ENCODE data around the gene GTF3C5.
"Not testable (repeated sequence)": the region's sequence is repeated elsewhere in the genome, so short reads cannot be mapped to it uniquely, and the experiment has no call there.

GTF3C5 gene

GRCh38 chr9:133055788-133056420 lies 25.1 kb downstream of the GTF3C5 start:
- no peak for DNase-seq (ENCODE audit: low read depth)

- no peak for DNase-seq (ENCODE audit: low read depth)
Observed at GRCh38 chr9:133056533-133056932, 25.7 kb downstream of the GTF3C5 start.

GRCh38 chr9:133057006-133057405 lies 26.2 kb downstream of the GTF3C5 start:
- DNase-seq (ENCODE audit: low read depth), result no peak

- no peak for DNase-seq (ENCODE audit: low read depth)
Observed at GRCh38 chr9:133057553-133057952, 26.8 kb downstream of the GTF3C5 start.

- no peak for DNase-seq (ENCODE audit: low read depth)
Observed at GRCh38 chr9:133058071-133058470, 27.3 kb downstream of the GTF3C5 start.

- DNase-seq (ENCODE audit: low read depth), result no peak
Observed at GRCh38 chr9:133058550-133059320, 27.9 kb downstream of the GTF3C5 start.

GRCh38 chr9:133059623-133060022 lies 28.8 kb downstream of the GTF3C5 start:
- no peak for DNase-seq (ENCODE audit: low read depth)

GRCh38 chr9:133060417-133060841 lies 29.6 kb downstream of the GTF3C5 start:
- DNase-seq (ENCODE audit: low read depth), result no peak

GRCh38 chr9:133061019-133061763 lies 30.4 kb downstream of the GTF3C5 start:
- DNase-seq (ENCODE audit: low read depth), result not testable (repeated sequence)

- DNase-seq (ENCODE audit: low read depth), result not testable (repeated sequence)
Observed at GRCh38 chr9:133061764-133062145, 31.0 kb downstream of the GTF3C5 start, which contains the start of gene CEL. TSS of gene CEL (plus strand) at chr9:133061981. CDS start at chr9:133062003, 22 bp downstream.

- not testable (repeated sequence) for DNase-seq (ENCODE audit: low read depth)
Observed at GRCh38 chr9:133062569-133062968, 31.8 kb downstream of the GTF3C5 start.

GRCh38 chr9:133063159-133063499 lies 32.3 kb downstream of the GTF3C5 start:
- no peak for DNase-seq (ENCODE audit: low read depth)

GRCh38 chr9:133063500-133064231 lies 32.9 kb downstream of the GTF3C5 start:
- no peak for DNase-seq (ENCODE audit: low read depth)

GRCh38 chr9:133064241-133065069 lies 33.7 kb downstream of the GTF3C5 start:
- DNase-seq (ENCODE audit: low read depth), result no peak

- DNase-seq (ENCODE audit: low read depth), result no peak
Observed at GRCh38 chr9:133065070-133065388, 34.2 kb downstream of the GTF3C5 start.

- DNase-seq (ENCODE audit: low read depth), result no peak
Observed at GRCh38 chr9:133066181-133066983, 35.6 kb downstream of the GTF3C5 start.

GRCh38 chr9:133067006-133067405 lies 36.2 kb downstream of the GTF3C5 start:
- no peak for DNase-seq (ENCODE audit: low read depth)

- no peak for DNase-seq (ENCODE audit: low read depth)
Observed at GRCh38 chr9:133067813-133068212, 37.0 kb downstream of the GTF3C5 start.

- DNase-seq (ENCODE audit: low read depth), result not testable (repeated sequence)
Observed at GRCh38 chr9:133068431-133068830, 37.6 kb downstream of the GTF3C5 start.

- not testable (repeated sequence) for DNase-seq (ENCODE audit: low read depth)
Observed at GRCh38 chr9:133070500-133070961, 39.7 kb downstream of the GTF3C5 start.
